Measurements from ENCODE around the gene PIP4P1. TPM values are rescaled to one million over a fixed set of nuclear protein-coding genes. Genes with fewer than 3 reads are reported as not detected.

PIP4P1 gene
- total and polyA plus RNA-seq, 9 of the 15 experiments (the other 6 are each of a cell fraction or from before 2014, with no cell fraction given) = 5.3 to 20.9 (median 10.7) TPM

GRCh38 chr14:20461225-20462141, at the start of gene PIP4P1 (continued):
- TF ChIP-seq ZSCAN32 (CRISPR knock-in tag; IDR thresholded peaks at IDR 0.05) (no peak), WHSC1 (IDR thresholded peaks at IDR 0.05; ENCODE audit: low read length) (no peak), DIDO1 (tag; IDR thresholded peaks at IDR 0.05; ENCODE audit: low read depth) (peak; percentile 54; the same call in 1 of the 2 replicates), ZBTB49 (CRISPR knock-in tag; IDR thresholded peaks at IDR 0.05; ENCODE audit: borderline replicate concordance) (no peak), E2F8 (IDR thresholded peaks at IDR 0.05; ENCODE audit: low read depth, partially characterized antibody) (no peak), ARID3B (CRISPR knock-in tag; IDR thresholded peaks at IDR 0.05; ENCODE audit: borderline replicate concordance) (no peak), XRCC3 (IDR thresholded peaks at IDR 0.05) (no peak), ZFP30 (CRISPR knock-in tag; IDR thresholded peaks at IDR 0.05; ENCODE audit: borderline replicate concordance) (no peak), THAP7 (CRISPR knock-in tag; IDR thresholded peaks at IDR 0.05) (no peak), SRSF1 (IDR thresholded peaks at IDR 0.05; ENCODE audit: low read depth, low read length) (no peak), TBL1XR1 (IDR thresholded peaks at IDR 0.05; ENCODE audit: low read length in 2 of 2) (0 out of 4 replicates have a peak, but pooled peaks of 1 of the 2 experiments have one; percentile 15), ZNF57 (CRISPR knock-in tag; IDR thresholded peaks at IDR 0.05) (no peak), CHD4 (IDR thresholded peaks at IDR 0.05; ENCODE audit: insufficient read depth, insufficient replicate concordance, low read depth, low read length, poor library complexity, severe bottlenecking) (no peak), ZNF140 (CRISPR knock-in tag; IDR thresholded peaks at IDR 0.05) (no peak), CEBPB (tag; IDR thresholded peaks at IDR 0.05) (peak; percentile 97), EP400 (IDR thresholded peaks at IDR 0.05) (peak; percentile 85), NR2C1 (IDR thresholded peaks at IDR 0.05) (peak; percentile 71; the same call in 1 of the 2 replicates), NR2C1 (tag; IDR thresholded peaks at IDR 0.05) (no peak), ZFPM2 (CRISPR knock-in tag; IDR thresholded peaks at IDR 0.05) (no peak)
